IMR-90 (cell line): ENCODE data around the gene CPB1. TPM values are rescaled to one million over a fixed set of nuclear protein-coding genes. Genes with fewer than 3 reads are reported as not detected.

ENCODE experiments used
- ATAC-seq: fragments of 200-7000 bp; cut with Tn5 transposase; 2 replicates; pipeline ENCODE4 v1.9.1; 2020; ENCODE audit warnings: low read depth, mild to moderate bottlenecking, moderate library complexity
- BruUV-seq: library from RNA; stranded (reverse); fragments of 400-500 nt; replicated peaks from 2 replicates; lab custom pipeline; 2021; lab: Mats Ljungman, UMichigan
- CTCF ChIA-PET: fragments of 300-600 bp; formaldehyde crosslinking; extraction: SDS; loops from one replicate; lab custom pipeline; 2021; ENCODE audit warnings: antibody characterized with exemption; lab: Yijun Ruan, JAX
- POLR2A ChIA-PET: fragments of 300-600 bp; sonication (Branson Sonifier 250); formaldehyde crosslinking; loops from one replicate; lab custom pipeline; 2022; ENCODE audit warnings: antibody characterized with exemption; ENCODE audit not compliant: unreplicated experiment; lab: Charles Lee
- DNase-seq: peaks from one replicate; pipeline ENCODE4 v3.0.0; 2013
- H2AFZ ChIP-seq: replicated peaks from 2 replicates; pipeline ENCODE3; 2013; ENCODE audit warnings: low read length, mild to moderate bottlenecking; ENCODE audit not compliant: poor library complexity
- H2AK5ac ChIP-seq: 2 replicates; pipeline ENCODE4 v1.6.1; 2013; ENCODE audit warnings: low read depth, low read length, inconsistent platforms
- H2AK9ac ChIP-seq: replicated peaks from 2 replicates; pipeline ENCODE3; 2013; ENCODE audit warnings: mild to moderate bottlenecking, low read depth, low read length, moderate library complexity; ENCODE audit not compliant: poor library complexity
- H2BK120ac ChIP-seq: 2 replicates; pipeline ENCODE4 v1.6.1; 2013; ENCODE audit warnings: low read depth, low read length, inconsistent platforms
- H2BK15ac ChIP-seq: 3 replicates; pipeline ENCODE4 v1.6.1; 2013; ENCODE audit warnings: low read depth, low read length, inconsistent platforms
- H2BK20ac ChIP-seq: 2 replicates; pipeline ENCODE4 v1.6.1; 2013; ENCODE audit warnings: low read depth, mild to moderate bottlenecking, inconsistent platforms, low read length, moderate library complexity
- H2BK5ac ChIP-seq: 2 replicates; pipeline ENCODE4 v1.6.1; 2013; ENCODE audit warnings: mild to moderate bottlenecking, low read depth, low read length, inconsistent platforms; ENCODE audit not compliant: poor library complexity, severe bottlenecking
- H3K14ac ChIP-seq: replicated peaks from 2 replicates; pipeline ENCODE4 v1.6.1; 2013; ENCODE audit warnings: low read depth, low read length, inconsistent platforms
- H3K18ac ChIP-seq: 2 replicates; pipeline ENCODE4 v1.6.1; 2013; ENCODE audit warnings: low read depth, low read length, control low read depth
- H3K23ac ChIP-seq: 2 replicates; pipeline ENCODE4 v1.6.1; 2013; ENCODE audit warnings: low read depth, low read length, inconsistent platforms
- H3K27ac ChIP-seq: 2 replicates; pipeline ENCODE4 v1.5.1; 2013; ENCODE audit warnings: mild to moderate bottlenecking, control low read depth, low read length; ENCODE audit not compliant: insufficient read depth
- H3K27me3 ChIP-seq: 2 replicates; pipeline ENCODE4 v1.6.1; 2013; ENCODE audit warnings: low read length; ENCODE audit not compliant: control insufficient read depth, insufficient read depth
- H3K36me3 ChIP-seq: 2 replicates; pipeline ENCODE4 v1.6.1; 2013; ENCODE audit warnings: low read length, mixed read lengths; ENCODE audit not compliant: control insufficient read depth, insufficient read depth
- H3K4ac ChIP-seq: 2 replicates; pipeline ENCODE4 v1.6.1; 2013; ENCODE audit warnings: low read depth, low read length, inconsistent platforms
- H3K4me1 ChIP-seq: 2 replicates; pipeline ENCODE4 v1.6.1; 2013; ENCODE audit warnings: low read length, mixed read lengths; ENCODE audit not compliant: control insufficient read depth, insufficient read depth
- H3K4me2 ChIP-seq: 2 replicates; pipeline ENCODE4 v1.6.1; 2013; ENCODE audit warnings: low read depth, mild to moderate bottlenecking, control low read depth, low read length, moderate library complexity
- H3K4me3 ChIP-seq: 2 replicates; pipeline ENCODE4 v1.5.1; 2013; ENCODE audit warnings: low read depth, mild to moderate bottlenecking, control low read depth, low read length, moderate library complexity; ENCODE audit not compliant: insufficient read depth
- H3K56ac ChIP-seq: 2 replicates; pipeline ENCODE4 v1.6.1; 2013; ENCODE audit warnings: low read length, inconsistent platforms; ENCODE audit not compliant: insufficient read depth; ENCODE audit errors: extremely low read depth
- H3K79me1 ChIP-seq, 2 experiments: 2 replicates each; pipeline ENCODE4 v1.6.1; 2013; ENCODE audit warnings: low read length in 2 of 2, inconsistent platforms in 1 of 2, low read depth in 1 of 2
- H3K9ac ChIP-seq: 2 replicates; pipeline ENCODE4 v1.6.1; 2013; ENCODE audit warnings: low read depth, low read length, control low read depth
- H3K9me1 ChIP-seq: 2 replicates; pipeline ENCODE4 v1.6.1; 2013; ENCODE audit warnings: low read length, inconsistent platforms; ENCODE audit not compliant: insufficient read depth
- H3K9me3 ChIP-seq: 2 replicates; pipeline ENCODE4 v1.6.1; 2013; ENCODE audit warnings: low read length; ENCODE audit not compliant: control insufficient read depth, insufficient read depth
- H4K20me1 ChIP-seq: 2 replicates; pipeline ENCODE4 v1.6.1; 2013; ENCODE audit warnings: low read length, inconsistent platforms; ENCODE audit not compliant: insufficient read depth
- H4K5ac ChIP-seq: 2 replicates; pipeline ENCODE4 v1.6.1; 2013; ENCODE audit warnings: mild to moderate bottlenecking, low read depth, low read length, control low read depth
- H4K8ac ChIP-seq, 2 experiments: 2 replicates each; pipeline ENCODE4 v1.6.1; 2013; ENCODE audit warnings: low read depth in 2 of 2, low read length in 2 of 2, control low read depth in 1 of 2, inconsistent platforms in 1 of 2
- H4K91ac ChIP-seq: 2 replicates; pipeline ENCODE4 v1.6.1; 2013; ENCODE audit warnings: low read depth, low read length, inconsistent platforms; ENCODE audit not compliant: insufficient read depth
- BHLHE40 ChIP-seq: fragments of 150-350 bp; IDR thresholded peaks from 2 replicates; pipeline ENCODE4 v1.6.1; 2016; ENCODE audit warnings: mild to moderate bottlenecking, low read depth, low read length
- FOS ChIP-seq: fragments of 150-350 bp; IDR thresholded peaks from 2 replicates; pipeline ENCODE4 v1.6.1; 2016; ENCODE audit warnings: low read depth, low read length
- MAZ ChIP-seq: IDR thresholded peaks from 2 replicates; pipeline ENCODE4 v1.6.1; 2012; ENCODE audit warnings: low read depth, mild to moderate bottlenecking, low read length, improper control_type of control experiment, moderate library complexity, borderline replicate concordance
- NFE2L2 ChIP-seq: fragments of 150-350 bp; IDR thresholded peaks from 2 replicates; pipeline ENCODE4 v1.6.1; 2016; ENCODE audit warnings: low read depth, mild to moderate bottlenecking, low read length
- POLR2A ChIP-seq: IDR thresholded peaks from 2 replicates; pipeline ENCODE4 v1.6.1; 2012; ENCODE audit warnings: mild to moderate bottlenecking, low read depth, low read length
- RAD21 ChIP-seq: IDR thresholded peaks from 2 replicates; pipeline ENCODE4 v1.6.1; 2012; ENCODE audit warnings: low read length, improper control_type of control experiment
- RCOR1 ChIP-seq: IDR thresholded peaks from 2 replicates; pipeline ENCODE4 v1.6.1; 2012; ENCODE audit warnings: mild to moderate bottlenecking, low read length, improper control_type of control experiment; ENCODE audit not compliant: insufficient replicate concordance
- RFX5 ChIP-seq: IDR thresholded peaks from 2 replicates; pipeline ENCODE4 v1.8.0; 2012; ENCODE audit warnings: low read depth, mild to moderate bottlenecking, low read length, moderate library complexity
- SMC3 ChIP-seq: fragments of 150-350 bp; IDR thresholded peaks from 2 replicates; pipeline ENCODE4 v1.6.1; 2016; ENCODE audit warnings: low read depth, mild to moderate bottlenecking, antibody characterized with exemption, low read length, moderate library complexity
- WGBS, 2 experiments: methylation state at CpG; one replicate each; pipeline versions ENCODE4 v1.1.5 to v1.1.7; 2013; ENCODE audit warnings: missing lambda C conversion rate in 2 of 2; ENCODE audit not compliant: insufficient read length in 1 of 2; ENCODE audit errors: extremely low coverage in 2 of 2; 5-methylcytosine and 5-hydroxymethylcytosine counted together
- dilution Hi-C: fragments of 300-500 bp; cut with HindIII; formaldehyde crosslinking; loops from one replicate; pipeline ENCODE4 v1.14.3; 2018; ENCODE audit warnings: low sequenced_read_pairs; ENCODE audit not compliant: unreplicated experiment
- in situ Hi-C: fragments of 300-500 bp; cut with MboI; formaldehyde crosslinking; loops from 3 replicates; pipeline ENCODE4 v1.14.3; 2019; ENCODE audit warnings: low sequenced_read_pairs, inconsistent platforms, mixed read lengths
- intact Hi-C: fragments of 100-400 bp; cut with micrococcal nuclease; formaldehyde crosslinking; loops from 2 replicates; pipeline ENCODE4 v1.10.0; 2022
- polyA plus RNA-seq, 3 experiments: library from polyadenylated mRNA; depleted of rRNA; stranded (reverse); fragments of >200 nt; gene quantifications; 2 replicates each; pipeline ENCODE4 v1.2.3, GENCODE V29; 2012; ENCODE audit warnings: low replicate concordance in 1 of 3
- total RNA-seq: library from RNA; depleted of rRNA; stranded (reverse); fragments of >200 nt; gene quantifications from 2 replicates; pipeline ENCODE4 v1.2.3, GENCODE V29; 2012
- TF ChIP-seq, protein P1 (sequence below): fragments of 150-350 bp; IDR thresholded peaks from 2 replicates; pipeline ENCODE4 v1.6.1; 2017; ENCODE audit warnings: mild to moderate bottlenecking, antibody characterized with exemption, low read length, low read depth
- TF ChIP-seq, protein P2 (sequence below): conservative IDR thresholded peaks from 2 replicates; pipeline ENCODE4 v1.5.1; 2012; ENCODE audit warnings: mild to moderate bottlenecking, low read depth, low read length, improper control_type of control experiment
- TF ChIP-seq, protein P3 (sequence below): fragments of 150-350 bp; IDR thresholded peaks from 2 replicates; pipeline ENCODE4 v1.6.1; 2016; ENCODE audit warnings: low read depth, mild to moderate bottlenecking, low read length, moderate library complexity, borderline replicate concordance

Gene CPB1
- total and polyA plus RNA-seq, 2 of the 4 experiments (the other 2 are of a cell fraction), result not detected

DNA sequence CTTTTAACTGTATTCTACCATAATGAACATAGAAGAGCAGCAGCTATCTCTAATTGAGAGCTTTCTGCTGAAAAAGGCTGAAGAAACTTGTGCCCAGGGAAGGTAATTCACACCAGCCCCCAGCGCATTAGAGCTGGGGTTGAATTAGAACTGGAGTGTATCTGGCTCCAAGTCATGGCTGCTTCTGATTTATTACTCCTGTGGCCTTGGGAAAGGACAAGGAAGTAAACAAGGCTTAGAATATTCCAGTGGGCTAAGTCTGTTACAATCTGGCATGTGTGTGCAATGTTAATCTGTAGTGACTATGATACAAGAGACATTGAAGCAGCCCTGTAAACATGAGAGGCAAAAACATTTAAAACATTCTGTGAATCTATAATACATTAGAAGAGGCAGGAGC, 55.6 kb downstream of the CPB1 start:
- in situ Hi-C loops (no loop called here), dilution Hi-C loops (no loop called here), intact Hi-C loops (no loop called here)
- ATAC-seq (no peak), DNase-seq (no peak)
- H4K91ac ChIP-seq, result no peak overlapping the region
- H2BK20ac ChIP-seq, result peak overlapping the region; percentile 51; the same call in 1 of the 2 replicates
- no peak overlapping the region for H3K4me3 ChIP-seq
- H4K8ac ChIP-seq, result no peak overlapping the region
- no peak overlapping the region for H2AK5ac ChIP-seq
- no peak overlapping the region for H3K27ac ChIP-seq
- no peak overlapping the region for H3K4me2 ChIP-seq
- H2BK120ac ChIP-seq, result peak overlapping the region; percentile 35
- H2AFZ ChIP-seq, result no peak overlapping the region
- POLR2A ChIA-PET, result no interaction called here
- H3K9me3 ChIP-seq, result no peaks in the 10 kb centered on the region
- H4K20me1 ChIP-seq, result no peaks in the 10 kb centered on the region
- no peak overlapping the region for H2BK15ac ChIP-seq
- H3K4ac ChIP-seq, result no peak overlapping the region
- 80% methylated on average over 1 of the region's 1 CpG; no CpG with 5 or more reads in 1 of the 2 experiments for WGBS, 2 experiments
- no peak overlapping the region for H2BK5ac ChIP-seq
- no peaks in the 10 kb centered on the region; the same call in 1 of the 2 replicates for H3K27me3 ChIP-seq
- no peak overlapping the region for H3K18ac ChIP-seq
- H2AK9ac ChIP-seq, result no peak overlapping the region
- no peaks in the 10 kb centered on the region for H3K36me3 ChIP-seq
- no peaks in the 10 kb centered on the region for H3K9me1 ChIP-seq
- H3K9ac ChIP-seq, result no peak overlapping the region
- TF ChIP-seq, protein P1, sequence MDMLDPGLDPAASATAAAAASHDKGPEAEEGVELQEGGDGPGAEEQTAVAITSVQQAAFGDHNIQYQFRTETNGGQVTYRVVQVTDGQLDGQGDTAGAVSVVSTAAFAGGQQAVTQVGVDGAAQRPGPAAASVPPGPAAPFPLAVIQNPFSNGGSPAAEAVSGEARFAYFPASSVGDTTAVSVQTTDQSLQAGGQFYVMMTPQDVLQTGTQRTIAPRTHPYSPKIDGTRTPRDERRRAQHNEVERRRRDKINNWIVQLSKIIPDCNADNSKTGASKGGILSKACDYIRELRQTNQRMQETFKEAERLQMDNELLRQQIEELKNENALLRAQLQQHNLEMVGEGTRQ, result no peak
- no peak for TF ChIP-seq NFE2L2
- TF ChIP-seq, protein P2, sequence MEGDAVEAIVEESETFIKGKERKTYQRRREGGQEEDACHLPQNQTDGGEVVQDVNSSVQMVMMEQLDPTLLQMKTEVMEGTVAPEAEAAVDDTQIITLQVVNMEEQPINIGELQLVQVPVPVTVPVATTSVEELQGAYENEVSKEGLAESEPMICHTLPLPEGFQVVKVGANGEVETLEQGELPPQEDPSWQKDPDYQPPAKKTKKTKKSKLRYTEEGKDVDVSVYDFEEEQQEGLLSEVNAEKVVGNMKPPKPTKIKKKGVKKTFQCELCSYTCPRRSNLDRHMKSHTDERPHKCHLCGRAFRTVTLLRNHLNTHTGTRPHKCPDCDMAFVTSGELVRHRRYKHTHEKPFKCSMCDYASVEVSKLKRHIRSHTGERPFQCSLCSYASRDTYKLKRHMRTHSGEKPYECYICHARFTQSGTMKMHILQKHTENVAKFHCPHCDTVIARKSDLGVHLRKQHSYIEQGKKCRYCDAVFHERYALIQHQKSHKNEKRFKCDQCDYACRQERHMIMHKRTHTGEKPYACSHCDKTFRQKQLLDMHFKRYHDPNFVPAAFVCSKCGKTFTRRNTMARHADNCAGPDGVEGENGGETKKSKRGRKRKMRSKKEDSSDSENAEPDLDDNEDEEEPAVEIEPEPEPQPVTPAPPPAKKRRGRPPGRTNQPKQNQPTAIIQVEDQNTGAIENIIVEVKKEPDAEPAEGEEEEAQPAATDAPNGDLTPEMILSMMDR, result no peak
- TF ChIP-seq, protein P3, sequence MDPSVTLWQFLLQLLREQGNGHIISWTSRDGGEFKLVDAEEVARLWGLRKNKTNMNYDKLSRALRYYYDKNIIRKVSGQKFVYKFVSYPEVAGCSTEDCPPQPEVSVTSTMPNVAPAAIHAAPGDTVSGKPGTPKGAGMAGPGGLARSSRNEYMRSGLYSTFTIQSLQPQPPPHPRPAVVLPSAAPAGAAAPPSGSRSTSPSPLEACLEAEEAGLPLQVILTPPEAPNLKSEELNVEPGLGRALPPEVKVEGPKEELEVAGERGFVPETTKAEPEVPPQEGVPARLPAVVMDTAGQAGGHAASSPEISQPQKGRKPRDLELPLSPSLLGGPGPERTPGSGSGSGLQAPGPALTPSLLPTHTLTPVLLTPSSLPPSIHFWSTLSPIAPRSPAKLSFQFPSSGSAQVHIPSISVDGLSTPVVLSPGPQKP, result no peak
- no peak for TF ChIP-seq POLR2A
- no peak for TF ChIP-seq FOS
- no peak for TF ChIP-seq RAD21
- no peak for TF ChIP-seq BHLHE40
- TF ChIP-seq RFX5, result no peak
- no peak for TF ChIP-seq RCOR1
- no peak for TF ChIP-seq SMC3
- TF ChIP-seq MAZ, result no peak
- no peaks in the 10 kb centered on the region for H3K79me1 ChIP-seq
- no peak overlapping the region for H4K5ac ChIP-seq
- BruUV-seq, result no TSS peak
- H3K56ac ChIP-seq, result no peak overlapping the region
- H3K4me1 ChIP-seq, result peaks cover 1% of the 10 kb centered on the region; the same call in 1 of the 2 replicates
- CTCF ChIA-PET, result interaction anchor here (1.4 kb wide), 1 partner anchor 9 kb away, joined by 6 read pairs; no protein-coding TSS in a partner anchor
- no peak overlapping the region for H3K14ac ChIP-seq
- no peak overlapping the region for H3K23ac ChIP-seq
